Keratinocyte (primary cell): Measurements from ENCODE around the gene KMT2C. TPM values are rescaled to one million over a fixed set of nuclear protein-coding genes. Genes with fewer than 3 reads are reported as not detected.

Experiments
- DNase-seq: peaks from one replicate; pipeline ENCODE4 v3.0.0-alpha.2; 2011; ENCODE audit warnings: low read depth, missing footprints, low spot score
- FAIRE-seq: peaks from 2 replicates; lab custom pipeline; 2011; peaks lifted over from hg19 to GRCh38; lab: Jason Lieb, UNC
- H2AFZ ChIP-seq: 2 replicates; pipeline ENCODE4 v1.6.0; 2012; ENCODE audit warnings: low read length, control low read depth, inconsistent platforms; ENCODE audit not compliant: control insufficient read depth
- H3K27ac ChIP-seq: 2 replicates; pipeline ENCODE4 v1.5.1; 2011; ENCODE audit warnings: low read length; ENCODE audit not compliant: control insufficient read depth, insufficient read depth
- H3K27me3 ChIP-seq: 3 replicates; pipeline ENCODE4 v1.6.0; 2011; ENCODE audit warnings: low read length; ENCODE audit not compliant: control insufficient read depth, insufficient read depth; ENCODE audit errors: extremely low read depth
- H3K36me3 ChIP-seq, 2 experiments: 2 replicates in 1 of 2; 3 replicates in 1 of 2; pipeline ENCODE4 v1.5.1; 2011; ENCODE audit warnings: low read length in 2 of 2, mild to moderate bottlenecking in 1 of 2; ENCODE audit not compliant: control insufficient read depth in 2 of 2, insufficient read depth in 2 of 2; ENCODE audit errors: extremely low read depth in 1 of 2
- H3K4me1 ChIP-seq: 3 replicates; pipeline ENCODE4 v1.5.1; 2011; ENCODE audit warnings: low read length; ENCODE audit not compliant: control insufficient read depth, insufficient read depth; ENCODE audit errors: extremely low read depth
- H3K4me2 ChIP-seq: 3 replicates; pipeline ENCODE4 v1.6.0; 2011; ENCODE audit warnings: low read depth, low read length; ENCODE audit not compliant: control insufficient read depth, insufficient read depth; ENCODE audit errors: extremely low read depth
- H3K4me3 ChIP-seq, 3 experiments: fragments of 200-600 bp in 1 of 3; sonication (generic) in 1 of 3; 2 replicates in 2 of 3; 3 replicates in 1 of 3; pipeline ENCODE4 v1.5.1; 2011 to 2016; ENCODE audit warnings: low read length in 3 of 3, mild to moderate bottlenecking in 3 of 3, control low read depth in 2 of 3, inconsistent platforms in 1 of 3, low read depth in 1 of 3, mixed read lengths in 1 of 3, mixed run types in 1 of 3, moderate library complexity in 1 of 3; ENCODE audit not compliant: control insufficient read depth in 2 of 3, insufficient read depth in 2 of 3; ENCODE audit errors: extremely low read depth in 1 of 3
- H3K79me2 ChIP-seq: 2 replicates; pipeline ENCODE4 v1.6.0; 2012; ENCODE audit warnings: low read length; ENCODE audit not compliant: control insufficient read depth, insufficient read depth
- H3K9ac ChIP-seq: 3 replicates; pipeline ENCODE4 v1.6.0; 2011; ENCODE audit warnings: low read length; ENCODE audit not compliant: control insufficient read depth, insufficient read depth; ENCODE audit errors: extremely low read depth
- H3K9me1 ChIP-seq: 3 replicates; pipeline ENCODE4 v1.6.0; 2011; ENCODE audit warnings: low read length; ENCODE audit not compliant: control insufficient read depth, insufficient read depth; ENCODE audit errors: extremely low read depth
- H3K9me3 ChIP-seq: 2 replicates; pipeline ENCODE4 v1.5.1; 2012; ENCODE audit warnings: low read depth, low read length; ENCODE audit not compliant: control insufficient read depth
- H4K20me1 ChIP-seq: 3 replicates; pipeline ENCODE4 v1.6.0; 2011; ENCODE audit warnings: low read length; ENCODE audit not compliant: control insufficient read depth, insufficient read depth; ENCODE audit errors: extremely low read depth
- EZH2 ChIP-seq: IDR thresholded peaks from one replicate; pipeline ENCODE4 v1.6.1; 2012; ENCODE audit warnings: inconsistent platforms, mild to moderate bottlenecking, low read length, moderate library complexity
- dilution Hi-C: fragments of 300-500 bp; cut with MboI; formaldehyde crosslinking; loops from one replicate; pipeline ENCODE4 v1.7.0; 2020; ENCODE audit warnings: low sequenced_read_pairs; ENCODE audit not compliant: extremely low pct_ligation_motif_present
- polyA plus RNA-seq, 5 experiments: library from polyadenylated mRNA; depleted of rRNA in 3 of 5; stranded (reverse) in 3 of 5; stranded (forward) in 1 of 5; unstranded in 1 of 5; fragments of >200 nt; gene quantifications; 1 replicate in 1 of 5; 2 replicates in 3 of 5; 3 replicates in 1 of 5; pipeline versions ENCODE4 v1.2.1 to v1.2.3, GENCODE V29; 2011 to 2012; ENCODE audit warnings: missing spikeins in 2 of 5, low read depth in 1 of 5, low replicate concordance in 1 of 5
- TF ChIP-seq, protein P1 (sequence below), 3 experiments: IDR thresholded peaks in 1 of 3; conservative IDR thresholded peaks in 1 of 3; optimal IDR thresholded peaks in 1 of 3; 2 replicates in 2 of 3; 3 replicates in 1 of 3; pipeline versions ENCODE3 to v1.5.1; 2011; ENCODE audit warnings: low read length in 3 of 3, mild to moderate bottlenecking in 3 of 3, moderate library complexity in 2 of 3, control low read depth in 1 of 3, inconsistent platforms in 1 of 3; ENCODE audit not compliant: insufficient read depth in 2 of 3; ENCODE audit errors: extremely low read depth in 1 of 3

The KMT2C gene
- polyA plus RNA-seq, 1 donor (not counting 4 experiments of a cell fraction or from before 2014, with no cell fraction given) = 8.5 TPM

DNA sequence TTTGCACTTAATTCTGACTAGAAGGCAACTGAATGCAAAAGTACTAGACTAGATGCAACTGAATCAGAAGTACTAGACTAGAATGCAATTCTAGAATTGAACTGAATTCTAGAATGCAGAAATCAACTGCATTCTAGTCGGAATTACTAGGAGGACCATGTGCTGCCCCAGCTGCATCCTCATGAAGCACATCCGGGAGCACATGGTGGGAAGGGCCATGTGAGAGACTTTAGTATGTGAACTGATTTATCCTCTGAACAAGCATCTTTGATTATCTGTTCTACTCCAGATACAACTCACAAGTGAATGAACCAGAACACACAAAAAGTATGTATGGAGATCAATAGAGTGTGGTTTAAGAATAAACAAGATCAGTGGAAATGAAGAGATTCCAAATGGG, 295.2 kb downstream of the KMT2C start:
- no peaks in the 10 kb centered on the region for H3K4me1 ChIP-seq
- H3K9me1 ChIP-seq = no peaks in the 10 kb centered on the region
- no peak overlapping the region for H3K9ac ChIP-seq
- H3K79me2 ChIP-seq = no peaks in the 10 kb centered on the region
- no peak overlapping the region for H3K27ac ChIP-seq
- H3K36me3 ChIP-seq = peaks cover 17 to 22% of the 10 kb centered on the region in 2 experiments
- FAIRE-seq = no peak
- dilution Hi-C loops = no loop called here
- no peaks in the 10 kb centered on the region for H3K27me3 ChIP-seq
- no peak for TF ChIP-seq EZH2
- TF ChIP-seq, protein P1, sequence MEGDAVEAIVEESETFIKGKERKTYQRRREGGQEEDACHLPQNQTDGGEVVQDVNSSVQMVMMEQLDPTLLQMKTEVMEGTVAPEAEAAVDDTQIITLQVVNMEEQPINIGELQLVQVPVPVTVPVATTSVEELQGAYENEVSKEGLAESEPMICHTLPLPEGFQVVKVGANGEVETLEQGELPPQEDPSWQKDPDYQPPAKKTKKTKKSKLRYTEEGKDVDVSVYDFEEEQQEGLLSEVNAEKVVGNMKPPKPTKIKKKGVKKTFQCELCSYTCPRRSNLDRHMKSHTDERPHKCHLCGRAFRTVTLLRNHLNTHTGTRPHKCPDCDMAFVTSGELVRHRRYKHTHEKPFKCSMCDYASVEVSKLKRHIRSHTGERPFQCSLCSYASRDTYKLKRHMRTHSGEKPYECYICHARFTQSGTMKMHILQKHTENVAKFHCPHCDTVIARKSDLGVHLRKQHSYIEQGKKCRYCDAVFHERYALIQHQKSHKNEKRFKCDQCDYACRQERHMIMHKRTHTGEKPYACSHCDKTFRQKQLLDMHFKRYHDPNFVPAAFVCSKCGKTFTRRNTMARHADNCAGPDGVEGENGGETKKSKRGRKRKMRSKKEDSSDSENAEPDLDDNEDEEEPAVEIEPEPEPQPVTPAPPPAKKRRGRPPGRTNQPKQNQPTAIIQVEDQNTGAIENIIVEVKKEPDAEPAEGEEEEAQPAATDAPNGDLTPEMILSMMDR (optimal IDR thresholded peaks at IDR 0.05 in 1 of 3, IDR thresholded peaks at IDR 0.05 in 1 of 3, conservative IDR thresholded peaks at IDR 0.05 in 1 of 3; ENCODE audit: extremely low read depth in 1 of 3, insufficient read depth in 2 of 3, low read length in 3 of 3) = no peak
- no peaks in the 10 kb centered on the region for H3K9me3 ChIP-seq
- no peak for DNase-seq
- H4K20me1 ChIP-seq = no peaks in the 10 kb centered on the region
- no peak overlapping the region for H2AFZ ChIP-seq
- no peak overlapping the region for H3K4me2 ChIP-seq
- no peak overlapping the region for H3K4me3 ChIP-seq

DNA sequence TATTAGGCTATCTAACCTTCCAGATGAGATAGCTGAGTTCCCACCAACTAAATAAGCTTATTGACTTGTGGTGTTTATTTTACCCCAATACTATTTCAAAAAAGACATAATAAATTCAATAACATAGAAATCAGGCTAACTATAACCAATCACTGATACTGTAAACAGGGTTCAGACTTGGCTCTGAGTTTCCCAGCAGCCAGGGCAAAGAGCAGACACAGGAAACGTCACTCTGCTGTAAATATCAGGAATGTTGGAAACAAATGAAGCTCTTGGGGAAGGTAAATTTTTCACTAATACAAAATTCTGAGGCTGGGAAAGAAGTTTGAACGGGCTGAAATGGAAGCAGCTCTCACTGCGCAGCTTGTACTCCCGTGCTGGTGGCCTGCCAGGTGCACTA, 295.7 kb downstream of the KMT2C start:
- Histone ChIP-seq H3K9me1 (no peaks in the 10 kb centered on the region), H2AFZ (no peak overlapping the region), H3K27me3 (no peaks in the 10 kb centered on the region), H3K9me3 (no peaks in the 10 kb centered on the region), H3K4me3 (no peak overlapping the region), H3K9ac (no peak overlapping the region), H3K36me3 (peaks cover 17 to 18% of the 10 kb centered on the region in 2 experiments), H3K4me1 (no peaks in the 10 kb centered on the region), H4K20me1 (no peaks in the 10 kb centered on the region), H3K79me2 (no peaks in the 10 kb centered on the region), H3K27ac (no peak overlapping the region), H3K4me2 (no peak overlapping the region)
- TF ChIP-seq EZH2 = no peak
- TF ChIP-seq, protein P1 (optimal IDR thresholded peaks at IDR 0.05 in 1 of 3, IDR thresholded peaks at IDR 0.05 in 1 of 3, conservative IDR thresholded peaks at IDR 0.05 in 1 of 3; ENCODE audit: extremely low read depth in 1 of 3, insufficient read depth in 2 of 3, low read length in 3 of 3) = no peak
- no peak for DNase-seq
- no peak for FAIRE-seq
- dilution Hi-C loops = no loop called here
